AG10803 (cell line): ENCODE data around the gene DHRSX.
"Not testable (repeated sequence)": the region's sequence is repeated elsewhere in the genome, so short reads cannot be mapped to it uniquely, and the experiment has no call there.

Experiments used
- DNase-seq: peaks from one replicate; pipeline ENCODE4 v3.0.0; 2010; ENCODE audit warnings: low read depth
- H3K4me3 ChIP-seq: 2 replicates; pipeline ENCODE4 v1.5.1; 2011; ENCODE audit warnings: mild to moderate bottlenecking, low read length, control low read depth
- TF ChIP-seq, protein P1 (sequence below): conservative IDR thresholded peaks from 2 replicates; pipeline ENCODE4 v1.5.1; 2011; ENCODE audit warnings: mild to moderate bottlenecking, low read length, control low read depth, inconsistent platforms

Gene DHRSX

DNA sequence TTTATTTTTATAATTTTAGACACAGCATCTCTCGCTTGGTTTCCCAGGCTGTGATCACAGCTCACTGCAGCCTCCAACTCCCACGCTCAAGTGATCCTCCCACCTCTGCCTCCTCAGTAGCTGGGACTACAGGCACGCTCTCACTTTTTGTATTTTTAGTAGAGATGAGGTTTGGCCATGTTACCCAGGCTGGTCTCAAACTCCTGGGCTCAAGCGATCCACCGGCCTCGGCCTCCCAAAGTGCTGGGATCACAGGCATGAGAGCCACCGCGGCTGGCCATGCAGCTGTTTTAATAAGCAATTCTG lies 39.1 kb downstream of the DHRSX start:
- DNase-seq: no peak
- TF ChIP-seq, protein P1, sequence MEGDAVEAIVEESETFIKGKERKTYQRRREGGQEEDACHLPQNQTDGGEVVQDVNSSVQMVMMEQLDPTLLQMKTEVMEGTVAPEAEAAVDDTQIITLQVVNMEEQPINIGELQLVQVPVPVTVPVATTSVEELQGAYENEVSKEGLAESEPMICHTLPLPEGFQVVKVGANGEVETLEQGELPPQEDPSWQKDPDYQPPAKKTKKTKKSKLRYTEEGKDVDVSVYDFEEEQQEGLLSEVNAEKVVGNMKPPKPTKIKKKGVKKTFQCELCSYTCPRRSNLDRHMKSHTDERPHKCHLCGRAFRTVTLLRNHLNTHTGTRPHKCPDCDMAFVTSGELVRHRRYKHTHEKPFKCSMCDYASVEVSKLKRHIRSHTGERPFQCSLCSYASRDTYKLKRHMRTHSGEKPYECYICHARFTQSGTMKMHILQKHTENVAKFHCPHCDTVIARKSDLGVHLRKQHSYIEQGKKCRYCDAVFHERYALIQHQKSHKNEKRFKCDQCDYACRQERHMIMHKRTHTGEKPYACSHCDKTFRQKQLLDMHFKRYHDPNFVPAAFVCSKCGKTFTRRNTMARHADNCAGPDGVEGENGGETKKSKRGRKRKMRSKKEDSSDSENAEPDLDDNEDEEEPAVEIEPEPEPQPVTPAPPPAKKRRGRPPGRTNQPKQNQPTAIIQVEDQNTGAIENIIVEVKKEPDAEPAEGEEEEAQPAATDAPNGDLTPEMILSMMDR: no peak
- no peak overlapping the region for H3K4me3 ChIP-seq

DNA sequence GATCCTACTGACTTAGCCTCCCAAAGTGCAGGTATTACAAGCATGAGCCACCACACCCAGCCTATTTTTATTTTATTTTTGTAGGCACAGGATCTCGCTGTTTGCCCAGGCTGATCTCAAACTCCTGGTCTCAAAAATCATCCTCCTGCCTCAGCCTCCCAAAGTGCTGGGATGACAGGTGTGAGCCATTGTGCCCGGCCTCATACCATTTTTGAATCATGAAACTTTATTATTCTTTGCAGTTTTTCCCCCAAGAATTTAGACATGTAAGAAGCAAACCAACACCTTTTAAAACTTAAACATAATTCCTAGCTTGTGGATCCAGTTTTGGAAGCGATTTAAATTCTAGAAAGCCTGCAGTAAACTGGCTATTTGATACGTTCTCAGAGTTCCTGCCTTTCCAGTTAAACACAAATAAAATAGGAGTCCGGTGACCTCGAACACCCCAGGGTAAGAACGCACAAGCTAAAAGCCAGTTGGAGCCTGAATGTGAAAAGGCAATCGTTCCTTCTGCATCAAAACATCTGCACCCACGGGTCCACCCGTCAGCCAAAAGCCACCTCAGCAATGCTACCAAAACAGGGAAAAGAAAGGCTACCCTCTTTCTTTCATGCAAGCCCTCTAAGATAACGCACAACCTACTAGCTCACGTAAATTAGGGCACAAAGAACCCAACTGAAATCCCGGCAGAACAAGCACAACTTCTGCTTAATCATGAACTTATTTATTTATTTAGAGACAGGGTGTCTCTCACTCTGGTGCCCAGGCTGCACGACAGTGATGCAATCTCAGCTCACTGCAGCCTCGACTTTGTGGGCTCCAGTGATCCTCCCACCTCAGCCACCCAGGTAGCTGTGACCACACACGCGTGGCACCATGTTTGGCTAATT lies 39.7 kb downstream of the DHRSX start:
- not testable (repeated sequence) for DNase-seq, H3K4me3 ChIP-seq

DNA sequence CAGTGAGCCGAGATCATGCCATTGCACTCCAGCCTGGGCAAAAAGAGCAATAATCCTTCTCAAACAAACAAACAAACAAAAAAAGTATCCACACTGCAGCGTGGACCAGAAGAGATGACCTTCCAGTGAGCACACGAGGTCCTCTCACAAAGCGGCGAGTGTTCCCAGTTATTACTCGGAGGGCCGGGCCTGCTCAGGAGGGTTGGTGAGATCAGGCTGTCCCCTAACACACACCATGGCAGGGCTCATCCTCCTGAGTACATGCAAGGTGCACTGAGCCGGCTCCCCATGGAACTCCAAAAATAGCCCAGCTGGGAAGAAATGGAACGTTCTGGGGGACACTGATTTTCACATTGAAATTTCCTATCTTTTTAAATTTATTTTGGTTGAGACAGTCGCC lies 40.7 kb downstream of the DHRSX start:
- not testable (repeated sequence) for DNase-seq, H3K4me3 ChIP-seq

DNA sequence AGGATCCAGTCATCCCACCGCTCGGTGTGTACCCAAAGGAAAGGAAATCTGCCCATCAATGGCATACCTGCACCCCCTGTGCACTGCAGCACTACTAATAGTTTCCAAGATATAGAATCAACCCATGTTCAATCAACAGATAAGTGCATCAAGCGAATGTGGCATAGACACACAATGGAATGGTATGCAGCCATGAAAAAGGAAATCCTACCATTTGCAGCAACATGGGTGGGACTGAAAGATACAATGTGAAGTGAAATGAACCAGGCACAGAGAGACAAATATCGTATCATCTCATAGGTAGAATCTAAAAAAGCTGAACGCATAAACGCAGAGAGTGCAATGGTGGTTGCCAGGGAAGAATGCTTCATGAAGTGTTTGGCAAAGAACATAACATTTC lies 42.5 kb downstream of the DHRSX start:
- TF ChIP-seq, protein P1: no peak
- no peak overlapping the region for H3K4me3 ChIP-seq
- no peak for DNase-seq

DNA sequence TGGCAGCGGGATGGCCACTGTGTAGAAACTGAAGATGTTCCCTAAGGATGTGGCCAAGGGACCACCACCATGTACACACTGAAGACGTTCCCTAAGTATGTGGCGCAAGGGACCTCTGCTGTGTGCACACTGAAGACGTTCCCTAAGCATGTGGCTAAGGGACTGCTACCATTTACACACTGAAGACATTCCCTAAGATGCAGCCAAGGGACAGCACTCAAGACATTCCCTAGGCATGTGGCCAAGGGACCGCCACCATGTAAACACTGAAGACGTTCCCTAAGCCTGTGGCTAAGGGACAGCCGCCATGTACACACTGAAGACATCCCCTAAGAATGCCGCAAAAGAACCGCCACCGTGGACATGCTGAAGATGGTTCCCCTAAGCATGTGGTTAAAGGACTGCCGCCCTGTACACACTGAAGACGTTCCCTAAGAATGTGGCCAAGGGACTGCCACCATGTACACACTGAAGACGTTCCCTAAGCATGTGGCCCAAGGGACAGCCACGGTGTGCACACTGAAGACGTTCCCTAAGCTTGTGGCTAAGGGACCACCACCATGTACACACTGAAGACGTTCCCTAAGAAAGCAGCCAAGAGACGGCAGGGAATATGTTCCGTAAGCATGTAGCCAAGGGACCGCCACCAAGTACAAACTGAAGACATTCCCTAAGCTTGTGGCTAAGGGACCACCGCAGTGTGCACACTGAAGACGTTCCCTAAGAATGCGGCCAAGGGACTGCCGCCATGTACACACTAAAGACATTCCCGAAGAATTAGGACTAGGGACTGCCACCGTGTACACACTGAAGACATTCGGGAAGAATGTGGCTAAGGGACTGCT lies 43.3 kb downstream of the DHRSX start:
- DNase-seq: no peak
- no peak overlapping the region for H3K4me3 ChIP-seq
- TF ChIP-seq, protein P1: no peak

DNA sequence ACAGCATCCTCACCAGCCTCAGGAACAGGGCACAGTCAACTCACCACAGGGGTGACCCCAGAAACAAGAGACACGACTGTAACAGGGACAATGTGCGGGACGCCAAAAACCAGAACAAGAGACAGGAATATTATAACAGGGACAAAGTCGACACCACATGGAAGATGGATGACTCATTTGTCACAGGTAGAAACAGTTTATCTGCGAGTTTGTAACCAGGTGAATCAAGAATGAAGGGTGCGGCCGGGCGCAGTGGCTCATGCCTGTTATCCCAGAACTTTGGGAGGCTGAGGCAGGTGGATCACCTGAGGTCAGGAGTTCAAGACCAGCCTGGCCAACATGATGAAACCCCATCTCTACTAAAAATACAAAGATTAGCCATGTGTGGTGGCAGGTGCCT lies 44.7 kb downstream of the DHRSX start:
- not testable (repeated sequence) for DNase-seq

DNA sequence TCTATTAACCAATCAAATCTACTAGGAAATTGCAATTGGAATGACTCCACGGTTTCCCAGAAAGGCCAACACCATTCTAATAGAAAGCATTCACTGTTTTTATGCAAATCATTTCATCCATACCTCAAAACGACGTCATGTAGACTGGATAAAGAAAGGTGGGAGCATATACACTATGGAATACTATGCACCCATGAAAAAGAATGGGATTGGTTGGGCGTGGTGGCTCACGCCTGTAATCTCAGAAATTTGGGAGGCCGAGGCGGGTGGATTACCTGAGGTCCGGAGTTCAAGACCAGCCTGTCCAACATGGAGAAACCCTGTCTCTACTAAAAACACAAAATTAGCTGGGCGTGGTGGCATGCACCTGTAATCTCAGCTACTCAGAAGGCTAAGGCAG lies 46.2 kb downstream of the DHRSX start:
- not testable (repeated sequence) for H3K4me3 ChIP-seq, DNase-seq

More for the DNA sequence above, 44.7 kb downstream of the DHRSX start:
- not testable (repeated sequence) for H3K4me3 ChIP-seq

DNA sequence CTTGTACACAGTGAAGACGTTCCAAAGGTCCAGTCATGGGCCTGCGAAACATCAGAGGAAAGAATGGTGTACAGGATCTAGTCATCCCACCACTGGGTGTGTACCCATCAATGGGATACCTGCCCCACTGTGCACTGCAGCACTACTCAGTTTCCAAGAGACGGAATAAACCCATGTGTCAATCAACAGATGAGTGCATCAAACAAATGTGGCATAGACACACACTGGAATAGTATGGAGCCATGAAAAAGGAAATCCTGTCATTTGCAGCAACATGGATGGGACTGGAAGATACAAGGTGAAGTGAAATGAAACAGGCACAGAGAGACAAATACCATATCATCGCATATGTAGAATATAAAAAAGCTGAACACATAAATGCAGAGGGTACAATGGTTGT lies 48.0 kb downstream of the DHRSX start:
- DNase-seq: no peak
- TF ChIP-seq, protein P1: no peak
- no peak overlapping the region for H3K4me3 ChIP-seq

DNA sequence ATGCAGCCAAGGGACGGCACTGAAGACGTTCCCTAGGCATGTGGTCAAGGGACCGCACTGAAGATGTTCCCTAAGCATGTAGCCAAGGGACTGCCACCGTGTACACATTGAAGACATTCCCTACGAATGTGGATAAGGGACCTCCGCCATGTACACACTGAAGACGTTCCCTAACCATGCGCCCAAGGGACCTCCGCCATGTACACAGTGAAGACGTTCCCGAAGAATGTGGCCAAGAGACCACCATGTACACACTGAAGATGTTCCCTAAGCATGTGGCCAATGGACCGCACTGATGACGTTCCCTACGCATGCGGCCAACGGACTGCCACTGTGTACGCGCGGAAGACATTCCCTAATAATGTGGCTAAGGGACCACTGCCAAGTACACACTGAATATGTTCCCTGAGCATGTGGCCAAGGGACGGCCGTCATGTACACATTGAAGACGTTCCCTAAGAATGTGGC lies 48.4 kb downstream of the DHRSX start:
- no peak overlapping the region for H3K4me3 ChIP-seq
- TF ChIP-seq, protein P1: no peak
- no peak for DNase-seq
